ENCODE data around the gene SERPINB10. TPM values are rescaled to one million over a fixed set of nuclear protein-coding genes. Genes with fewer than 3 reads are reported as not detected.

Gene SERPINB10
- total RNA-seq, 1 donor from 2014 or later: 0.79 TPM

DNA sequence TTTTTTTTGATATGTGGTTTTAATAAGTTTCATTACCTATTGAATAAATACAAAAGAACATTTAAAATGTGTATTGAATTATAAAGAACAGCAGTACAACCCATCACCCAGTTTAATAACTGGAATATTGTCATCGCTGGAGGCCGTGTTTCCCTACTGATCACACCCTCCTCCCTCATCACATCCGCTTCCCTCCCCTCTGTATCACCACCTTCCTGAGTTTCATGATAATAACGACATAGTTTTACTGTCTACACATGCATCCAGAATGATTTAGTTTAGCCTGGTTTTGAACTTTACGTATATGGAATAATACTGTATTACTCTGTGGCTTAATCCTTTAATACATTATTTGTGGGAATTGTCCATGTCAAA is 64.2 kb downstream of the SERPINB10 start:
- DNase-seq (ENCODE audit: low read depth) (no peak), FAIRE-seq (no peak)
- H3K4me3 ChIP-seq (ENCODE audit: low read depth, low read length): no peak overlapping the region
- H3K36me3 ChIP-seq (ENCODE audit: control insufficient read depth, insufficient read depth, low read length): peaks cover 1% of the 10 kb centered on the region
- no peaks in the 10 kb centered on the region for H3K27me3 ChIP-seq (ENCODE audit: control insufficient read depth, insufficient read depth, low read length)
- TF ChIP-seq, protein P1, sequence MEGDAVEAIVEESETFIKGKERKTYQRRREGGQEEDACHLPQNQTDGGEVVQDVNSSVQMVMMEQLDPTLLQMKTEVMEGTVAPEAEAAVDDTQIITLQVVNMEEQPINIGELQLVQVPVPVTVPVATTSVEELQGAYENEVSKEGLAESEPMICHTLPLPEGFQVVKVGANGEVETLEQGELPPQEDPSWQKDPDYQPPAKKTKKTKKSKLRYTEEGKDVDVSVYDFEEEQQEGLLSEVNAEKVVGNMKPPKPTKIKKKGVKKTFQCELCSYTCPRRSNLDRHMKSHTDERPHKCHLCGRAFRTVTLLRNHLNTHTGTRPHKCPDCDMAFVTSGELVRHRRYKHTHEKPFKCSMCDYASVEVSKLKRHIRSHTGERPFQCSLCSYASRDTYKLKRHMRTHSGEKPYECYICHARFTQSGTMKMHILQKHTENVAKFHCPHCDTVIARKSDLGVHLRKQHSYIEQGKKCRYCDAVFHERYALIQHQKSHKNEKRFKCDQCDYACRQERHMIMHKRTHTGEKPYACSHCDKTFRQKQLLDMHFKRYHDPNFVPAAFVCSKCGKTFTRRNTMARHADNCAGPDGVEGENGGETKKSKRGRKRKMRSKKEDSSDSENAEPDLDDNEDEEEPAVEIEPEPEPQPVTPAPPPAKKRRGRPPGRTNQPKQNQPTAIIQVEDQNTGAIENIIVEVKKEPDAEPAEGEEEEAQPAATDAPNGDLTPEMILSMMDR (IDR thresholded peaks at IDR 0.05; ENCODE audit: insufficient read depth, low read length, severe bottlenecking): no peak

DNA sequence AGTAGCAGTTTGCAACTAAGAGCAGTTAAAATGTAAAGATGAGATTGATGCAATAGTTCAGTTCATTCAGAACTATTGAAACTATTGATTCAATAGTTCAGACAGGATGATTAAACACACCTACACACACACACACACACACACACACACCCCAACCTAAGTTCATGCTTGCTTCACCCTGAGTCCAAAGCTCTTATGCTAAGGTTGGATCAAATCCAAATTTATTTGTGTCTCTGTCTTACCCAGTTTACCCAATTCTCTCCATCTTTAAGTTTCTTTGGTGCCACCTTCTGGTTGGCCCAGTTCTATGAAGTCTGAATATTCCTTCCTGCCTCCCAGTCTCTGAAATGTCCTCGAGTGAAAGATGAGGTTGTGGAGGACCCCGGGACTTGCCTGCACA is 67.2 kb downstream of the SERPINB10 start:
- peak; percentile 68 for DNase-seq (ENCODE audit: low read depth)
- TF ChIP-seq, protein P1 (IDR thresholded peaks at IDR 0.05; ENCODE audit: insufficient read depth, low read length, severe bottlenecking): peak; percentile 44
- no peak for FAIRE-seq
- Histone ChIP-seq H3K27me3 (ENCODE audit: control insufficient read depth, insufficient read depth, low read length) (no peaks in the 10 kb centered on the region), H3K4me3 (ENCODE audit: low read depth, low read length) (no peak overlapping the region), H3K36me3 (ENCODE audit: control insufficient read depth, insufficient read depth, low read length) (peaks cover 2% of the 10 kb centered on the region)

DNA sequence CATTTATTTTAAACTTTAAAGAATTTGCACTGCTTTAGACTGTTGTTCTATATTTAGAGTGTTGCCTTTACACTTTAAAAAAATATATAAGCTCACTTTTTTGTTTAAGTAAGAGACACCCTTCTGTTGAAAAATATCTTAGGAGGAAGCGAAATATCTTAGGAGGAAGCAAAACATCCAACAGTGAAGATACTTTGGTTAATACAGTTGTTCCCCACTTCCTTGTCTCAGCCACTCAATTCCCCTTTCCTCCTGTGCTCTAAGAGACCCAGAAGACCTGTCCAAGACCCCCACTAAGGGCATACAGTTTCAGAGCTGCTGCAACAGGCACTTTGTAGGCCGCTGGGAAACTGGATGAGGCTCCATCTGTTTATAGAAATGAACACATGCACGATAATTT is 67.9 kb downstream of the SERPINB10 start:
- DNase-seq (ENCODE audit: low read depth) (no peak), FAIRE-seq (no peak)
- no peaks in the 10 kb centered on the region for H3K27me3 ChIP-seq (ENCODE audit: control insufficient read depth, insufficient read depth, low read length)
- H3K36me3 ChIP-seq (ENCODE audit: control insufficient read depth, insufficient read depth, low read length): peaks cover 4% of the 10 kb centered on the region
- TF ChIP-seq, protein P1 (IDR thresholded peaks at IDR 0.05; ENCODE audit: insufficient read depth, low read length, severe bottlenecking): no peak
- H3K4me3 ChIP-seq (ENCODE audit: low read depth, low read length): no peak overlapping the region

DNA sequence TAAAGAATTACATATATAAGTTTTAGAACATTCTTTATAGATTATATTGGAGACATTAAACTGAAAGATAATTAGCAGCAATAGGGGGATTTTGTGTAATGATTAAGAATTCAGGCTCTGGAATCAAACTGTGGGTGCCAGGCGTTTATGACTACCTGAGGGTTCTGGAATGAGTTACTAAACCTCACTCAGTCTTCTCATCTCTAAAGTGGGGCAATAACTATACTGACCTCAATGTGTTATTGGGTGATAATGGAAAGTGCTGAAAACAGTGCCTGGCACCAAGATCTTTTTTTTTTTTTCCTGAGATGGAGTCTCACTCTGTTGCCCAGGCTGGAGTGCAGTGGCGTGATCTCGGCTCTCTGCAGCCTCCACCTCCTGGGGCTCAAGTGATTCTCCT is 69.3 kb downstream of the SERPINB10 start:
- no peaks in the 10 kb centered on the region for H3K27me3 ChIP-seq (ENCODE audit: control insufficient read depth, insufficient read depth, low read length)
- FAIRE-seq: no peak

GRCh38 chr18:63979409-63979920 is 71.7 kb downstream of the SERPINB10 start:
- peaks cover 20% of the 10 kb centered on the region for H3K36me3 ChIP-seq (ENCODE audit: control insufficient read depth, insufficient read depth, low read length)

More for the DNA sequence above, 69.3 kb downstream of the SERPINB10 start:
- Histone ChIP-seq H3K4me3 (ENCODE audit: low read depth, low read length) (no peak overlapping the region), H3K36me3 (ENCODE audit: control insufficient read depth, insufficient read depth, low read length) (peaks cover 13% of the 10 kb centered on the region)
- no peak for DNase-seq (ENCODE audit: low read depth)
- TF ChIP-seq, protein P1 (IDR thresholded peaks at IDR 0.05; ENCODE audit: insufficient read depth, low read length, severe bottlenecking): no peak

More at GRCh38 chr18:63979409-63979920, 71.7 kb downstream of the SERPINB10 start:
- Histone ChIP-seq H3K4me3 (ENCODE audit: low read depth, low read length) (no peak overlapping the region), H3K27me3 (ENCODE audit: control insufficient read depth, insufficient read depth, low read length) (no peaks in the 10 kb centered on the region)
- TF ChIP-seq, protein P1 (IDR thresholded peaks at IDR 0.05; ENCODE audit: insufficient read depth, low read length, severe bottlenecking): peak; percentile 85
- FAIRE-seq: no peak
- DNase-seq (ENCODE audit: low read depth): peak; percentile 65

Measured in bronchial epithelial cell (primary cell).